ENCODE data around the gene NRCAM. TPM values are rescaled to one million over a fixed set of nuclear protein-coding genes. Genes with fewer than 3 reads are reported as not detected.

The NRCAM gene
- total and polyA plus RNA-seq, 4 donors = 0.17 to 3.2 (median 0.64) TPM

DNA sequence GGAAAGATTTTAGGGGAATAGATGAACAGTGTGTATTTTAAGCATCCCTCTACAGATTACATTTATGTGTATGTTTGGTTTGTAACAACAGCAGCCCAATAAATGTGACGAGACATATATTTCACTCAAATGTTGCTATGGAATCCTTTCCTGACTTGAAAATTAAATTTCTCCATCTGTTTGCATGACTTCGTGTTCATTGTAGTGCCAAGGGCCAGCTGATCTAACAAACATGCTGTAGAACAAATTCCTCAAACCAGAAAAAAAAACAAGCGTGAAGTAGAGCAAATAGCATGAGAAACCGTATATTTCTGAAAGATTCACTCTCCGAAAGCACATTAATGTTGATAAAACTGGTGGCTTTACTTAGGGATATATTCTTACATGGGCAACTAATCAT is 87.8 kb downstream of the NRCAM start:
- no peak for DNase-seq (ENCODE audit: low spot score)
- Histone ChIP-seq H3K4me3 (ENCODE audit: low read depth in 1 of 3, low read length in 3 of 3) (no peak overlapping the region), H3K4me1 (ENCODE audit: control insufficient read depth in 4 of 4, insufficient read depth in 4 of 4, low read length in 3 of 4) (no peaks in the 10 kb centered on the region), H3K36me3 (ENCODE audit: control insufficient read depth in 4 of 4, insufficient read depth in 3 of 4, low read depth in 1 of 4, low read length in 3 of 4) (no peaks in the 10 kb centered on the region), H3K9ac (ENCODE audit: low read depth in 1 of 2, low read length in 2 of 2) (no peak overlapping the region), H3K9me3 (ENCODE audit: control insufficient read depth in 4 of 4, low read length in 3 of 4) (no peaks in the 10 kb centered on the region), H3K27me3 (ENCODE audit: control insufficient read depth in 4 of 4, insufficient read depth in 4 of 4, low read length in 3 of 4) (no peaks in the 10 kb centered on the region), H3K27ac (ENCODE audit: low read depth in 1 of 2, low read length in 2 of 2) (no peak overlapping the region)
- 73% methylated on average over 5 of the region's 5 CpGs for WGBS
- TF ChIP-seq RAD21 (IDR thresholded peaks at IDR 0.05) (no peak), JUND (IDR thresholded peaks at IDR 0.05) (no peak), HNF4G (IDR thresholded peaks at IDR 0.05) (no peak), RXRA (IDR thresholded peaks at IDR 0.05) (no peak), EGR1 (IDR thresholded peaks at IDR 0.05; ENCODE audit: low read depth in 2 of 2) (no peak), HNF4A (conservative IDR thresholded peaks at IDR 0.05) (no peak), SP1 (IDR thresholded peaks at IDR 0.05) (no peak), YY1 (IDR thresholded peaks at IDR 0.05) (no peak), TAF1 (conservative IDR thresholded peaks at IDR 0.05) (no peak), FOXA1 (IDR thresholded peaks at IDR 0.05) (no peak), NR2F2 (IDR thresholded peaks at IDR 0.05) (no peak), GABPA (IDR thresholded peaks at IDR 0.05 in 1 of 2, conservative IDR thresholded peaks at IDR 0.05 in 1 of 2) (no peak)
- TF ChIP-seq, protein P1, sequence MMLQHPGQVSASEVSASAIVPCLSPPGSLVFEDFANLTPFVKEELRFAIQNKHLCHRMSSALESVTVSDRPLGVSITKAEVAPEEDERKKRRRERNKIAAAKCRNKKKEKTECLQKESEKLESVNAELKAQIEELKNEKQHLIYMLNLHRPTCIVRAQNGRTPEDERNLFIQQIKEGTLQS (IDR thresholded peaks at IDR 0.05) = no peak
- TF ChIP-seq, protein P2, sequence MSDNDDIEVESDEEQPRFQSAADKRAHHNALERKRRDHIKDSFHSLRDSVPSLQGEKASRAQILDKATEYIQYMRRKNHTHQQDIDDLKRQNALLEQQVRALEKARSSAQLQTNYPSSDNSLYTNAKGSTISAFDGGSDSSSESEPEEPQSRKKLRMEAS (IDR thresholded peaks at IDR 0.05) = no peak
- TF ChIP-seq, protein P3, sequence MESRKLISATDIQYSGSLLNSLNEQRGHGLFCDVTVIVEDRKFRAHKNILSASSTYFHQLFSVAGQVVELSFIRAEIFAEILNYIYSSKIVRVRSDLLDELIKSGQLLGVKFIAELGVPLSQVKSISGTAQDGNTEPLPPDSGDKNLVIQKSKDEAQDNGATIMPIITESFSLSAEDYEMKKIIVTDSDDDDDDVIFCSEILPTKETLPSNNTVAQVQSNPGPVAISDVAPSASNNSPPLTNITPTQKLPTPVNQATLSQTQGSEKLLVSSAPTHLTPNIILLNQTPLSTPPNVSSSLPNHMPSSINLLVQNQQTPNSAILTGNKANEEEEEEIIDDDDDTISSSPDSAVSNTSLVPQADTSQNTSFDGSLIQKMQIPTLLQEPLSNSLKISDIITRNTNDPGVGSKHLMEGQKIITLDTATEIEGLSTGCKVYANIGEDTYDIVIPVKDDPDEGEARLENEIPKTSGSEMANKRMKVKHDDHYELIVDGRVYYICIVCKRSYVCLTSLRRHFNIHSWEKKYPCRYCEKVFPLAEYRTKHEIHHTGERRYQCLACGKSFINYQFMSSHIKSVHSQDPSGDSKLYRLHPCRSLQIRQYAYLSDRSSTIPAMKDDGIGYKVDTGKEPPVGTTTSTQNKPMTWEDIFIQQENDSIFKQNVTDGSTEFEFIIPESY (IDR thresholded peaks at IDR 0.05) = no peak
- TF ChIP-seq, protein P4, sequence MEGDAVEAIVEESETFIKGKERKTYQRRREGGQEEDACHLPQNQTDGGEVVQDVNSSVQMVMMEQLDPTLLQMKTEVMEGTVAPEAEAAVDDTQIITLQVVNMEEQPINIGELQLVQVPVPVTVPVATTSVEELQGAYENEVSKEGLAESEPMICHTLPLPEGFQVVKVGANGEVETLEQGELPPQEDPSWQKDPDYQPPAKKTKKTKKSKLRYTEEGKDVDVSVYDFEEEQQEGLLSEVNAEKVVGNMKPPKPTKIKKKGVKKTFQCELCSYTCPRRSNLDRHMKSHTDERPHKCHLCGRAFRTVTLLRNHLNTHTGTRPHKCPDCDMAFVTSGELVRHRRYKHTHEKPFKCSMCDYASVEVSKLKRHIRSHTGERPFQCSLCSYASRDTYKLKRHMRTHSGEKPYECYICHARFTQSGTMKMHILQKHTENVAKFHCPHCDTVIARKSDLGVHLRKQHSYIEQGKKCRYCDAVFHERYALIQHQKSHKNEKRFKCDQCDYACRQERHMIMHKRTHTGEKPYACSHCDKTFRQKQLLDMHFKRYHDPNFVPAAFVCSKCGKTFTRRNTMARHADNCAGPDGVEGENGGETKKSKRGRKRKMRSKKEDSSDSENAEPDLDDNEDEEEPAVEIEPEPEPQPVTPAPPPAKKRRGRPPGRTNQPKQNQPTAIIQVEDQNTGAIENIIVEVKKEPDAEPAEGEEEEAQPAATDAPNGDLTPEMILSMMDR (IDR thresholded peaks at IDR 0.05; ENCODE audit: low read depth, low read length, missing input control) = no peak

DNA sequence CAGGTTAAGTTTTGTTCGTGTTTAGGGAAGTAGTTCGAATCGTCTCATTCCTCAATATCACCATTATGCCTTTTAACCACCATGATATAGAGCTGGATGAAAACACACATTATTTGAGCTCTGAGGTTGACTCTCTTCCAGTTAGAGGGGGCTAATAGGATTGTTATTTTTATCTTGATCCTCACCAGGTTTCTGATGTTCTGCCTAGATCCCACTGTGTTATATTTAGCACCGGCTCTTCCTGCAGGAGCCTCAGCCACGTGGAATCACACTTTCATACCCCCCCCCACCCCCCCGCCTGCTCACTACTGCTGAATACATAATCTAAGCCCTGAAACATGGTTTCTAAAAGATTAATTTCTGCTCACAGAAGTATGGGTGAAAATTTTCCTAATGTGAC is 88.3 kb downstream of the NRCAM start:
- no peak overlapping the region for H3K4me3 ChIP-seq (ENCODE audit: low read depth in 1 of 3, low read length in 3 of 3)
- H3K36me3 ChIP-seq (ENCODE audit: control insufficient read depth in 4 of 4, insufficient read depth in 3 of 4, low read depth in 1 of 4, low read length in 3 of 4) = no peaks in the 10 kb centered on the region
- H3K9me3 ChIP-seq (ENCODE audit: control insufficient read depth in 4 of 4, low read length in 3 of 4) = no peaks in the 10 kb centered on the region
- no peaks in the 10 kb centered on the region for H3K27me3 ChIP-seq (ENCODE audit: control insufficient read depth in 4 of 4, insufficient read depth in 4 of 4, low read length in 3 of 4)
- no peak for DNase-seq (ENCODE audit: low spot score)
- no peak overlapping the region for H3K9ac ChIP-seq (ENCODE audit: low read depth in 1 of 2, low read length in 2 of 2)
- no peaks in the 10 kb centered on the region for H3K4me1 ChIP-seq (ENCODE audit: control insufficient read depth in 4 of 4, insufficient read depth in 4 of 4, low read length in 3 of 4)
- no peak overlapping the region for H3K27ac ChIP-seq (ENCODE audit: low read depth in 1 of 2, low read length in 2 of 2)
- 79% methylated on average over 6 of the region's 6 CpGs for WGBS
- TF ChIP-seq RAD21 (IDR thresholded peaks at IDR 0.05) (no peak), RXRA (IDR thresholded peaks at IDR 0.05) (no peak), YY1 (IDR thresholded peaks at IDR 0.05) (no peak), EGR1 (IDR thresholded peaks at IDR 0.05; ENCODE audit: low read depth in 2 of 2) (no peak), NR2F2 (IDR thresholded peaks at IDR 0.05) (no peak), HNF4G (IDR thresholded peaks at IDR 0.05) (no peak), TAF1 (conservative IDR thresholded peaks at IDR 0.05) (no peak), JUND (IDR thresholded peaks at IDR 0.05) (no peak), HNF4A (conservative IDR thresholded peaks at IDR 0.05) (no peak), FOXA2 (IDR thresholded peaks at IDR 0.05) (no peak), SP1 (IDR thresholded peaks at IDR 0.05) (no peak), FOXA1 (IDR thresholded peaks at IDR 0.05) (no peak), GABPA (IDR thresholded peaks at IDR 0.05 in 1 of 2, conservative IDR thresholded peaks at IDR 0.05 in 1 of 2) (no peak)
- TF ChIP-seq, protein P4 (IDR thresholded peaks at IDR 0.05; ENCODE audit: low read depth, low read length, missing input control) = no peak
- TF ChIP-seq, protein P3 (IDR thresholded peaks at IDR 0.05) = no peak
- TF ChIP-seq, protein P5, sequence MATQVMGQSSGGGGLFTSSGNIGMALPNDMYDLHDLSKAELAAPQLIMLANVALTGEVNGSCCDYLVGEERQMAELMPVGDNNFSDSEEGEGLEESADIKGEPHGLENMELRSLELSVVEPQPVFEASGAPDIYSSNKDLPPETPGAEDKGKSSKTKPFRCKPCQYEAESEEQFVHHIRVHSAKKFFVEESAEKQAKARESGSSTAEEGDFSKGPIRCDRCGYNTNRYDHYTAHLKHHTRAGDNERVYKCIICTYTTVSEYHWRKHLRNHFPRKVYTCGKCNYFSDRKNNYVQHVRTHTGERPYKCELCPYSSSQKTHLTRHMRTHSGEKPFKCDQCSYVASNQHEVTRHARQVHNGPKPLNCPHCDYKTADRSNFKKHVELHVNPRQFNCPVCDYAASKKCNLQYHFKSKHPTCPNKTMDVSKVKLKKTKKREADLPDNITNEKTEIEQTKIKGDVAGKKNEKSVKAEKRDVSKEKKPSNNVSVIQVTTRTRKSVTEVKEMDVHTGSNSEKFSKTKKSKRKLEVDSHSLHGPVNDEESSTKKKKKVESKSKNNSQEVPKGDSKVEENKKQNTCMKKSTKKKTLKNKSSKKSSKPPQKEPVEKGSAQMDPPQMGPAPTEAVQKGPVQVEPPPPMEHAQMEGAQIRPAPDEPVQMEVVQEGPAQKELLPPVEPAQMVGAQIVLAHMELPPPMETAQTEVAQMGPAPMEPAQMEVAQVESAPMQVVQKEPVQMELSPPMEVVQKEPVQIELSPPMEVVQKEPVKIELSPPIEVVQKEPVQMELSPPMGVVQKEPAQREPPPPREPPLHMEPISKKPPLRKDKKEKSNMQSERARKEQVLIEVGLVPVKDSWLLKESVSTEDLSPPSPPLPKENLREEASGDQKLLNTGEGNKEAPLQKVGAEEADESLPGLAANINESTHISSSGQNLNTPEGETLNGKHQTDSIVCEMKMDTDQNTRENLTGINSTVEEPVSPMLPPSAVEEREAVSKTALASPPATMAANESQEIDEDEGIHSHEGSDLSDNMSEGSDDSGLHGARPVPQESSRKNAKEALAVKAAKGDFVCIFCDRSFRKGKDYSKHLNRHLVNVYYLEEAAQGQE (IDR thresholded peaks at IDR 0.05) = no peak
- TF ChIP-seq, protein P1 (IDR thresholded peaks at IDR 0.05) = no peak

Measured in liver (tissue), 9 donors.